SU-DHL-6 (cell line): ENCODE data around the gene SCO2.

Experiments
- CTCF ChIP-seq: fragments of 200-600 bp; sonication (generic); IDR thresholded peaks from one replicate; pipeline ENCODE4 v1.5.1; 2017; ENCODE audit warnings: antibody characterized with exemption, mild to moderate bottlenecking, low read length, moderate library complexity; ENCODE audit not compliant: insufficient read depth, poor library complexity, severe bottlenecking
- EZH2phosphoT487 ChIP-seq: fragments of 200-600 bp; sonication (generic), shearing (Covaris generic); conservative IDR thresholded peaks from 2 replicates; pipeline ENCODE4 v1.6.1; 2018; ENCODE audit warnings: mild to moderate bottlenecking, antibody characterized with exemption, low read length, moderate library complexity, mixed read lengths

DNA sequence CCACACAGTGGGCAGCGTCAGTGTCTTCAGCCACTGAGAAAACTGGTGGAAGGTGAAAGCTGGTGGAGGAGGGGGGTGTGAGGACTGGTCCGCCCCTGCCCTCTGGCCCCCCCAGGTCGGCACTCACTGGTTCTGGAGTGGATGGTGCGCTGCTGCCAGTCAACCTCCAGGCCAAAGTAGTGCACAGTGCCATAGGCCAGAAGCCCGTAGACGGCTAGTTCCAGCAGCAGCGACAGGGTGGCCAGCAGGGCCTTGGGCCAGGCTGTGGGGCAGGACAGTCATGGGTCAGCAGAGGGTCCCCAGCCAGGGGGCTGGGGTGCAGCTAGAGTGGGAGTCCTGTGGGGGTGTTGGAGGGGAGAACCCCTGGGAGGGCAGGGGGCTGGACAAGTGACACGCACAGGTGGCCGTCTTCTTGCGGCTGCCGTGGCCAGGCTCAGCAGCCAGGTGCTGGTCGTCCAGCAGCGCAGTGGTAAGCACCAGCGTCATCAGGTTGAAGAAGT, 20.1 kb downstream of the SCO2 start:
- TF ChIP-seq CTCF (no peak), EZH2phosphoT487 (no peak)
